IPS-18a (cell line): ENCODE measurements around the gene PIP4P1.

ENCODE experiments used
- H3K27ac ChIP-seq: one replicate; pipeline ENCODE4 v1.5.1; 2013; ENCODE audit warnings: low read length
- H3K27me3 ChIP-seq: one replicate; pipeline ENCODE4 v1.6.1; 2013; ENCODE audit warnings: mild to moderate bottlenecking, low read length; ENCODE audit not compliant: control insufficient read depth, insufficient read depth
- H3K36me3 ChIP-seq: one replicate; pipeline ENCODE4 v1.6.1; 2013; ENCODE audit warnings: low read depth, low read length; ENCODE audit not compliant: control insufficient read depth
- H3K4me1 ChIP-seq: one replicate; pipeline ENCODE4 v1.6.1; 2013; ENCODE audit warnings: low read depth, low read length; ENCODE audit not compliant: control insufficient read depth
- H3K4me3 ChIP-seq: one replicate; pipeline ENCODE4 v1.5.1; 2013; ENCODE audit warnings: low read length
- H3K9ac ChIP-seq: one replicate; pipeline ENCODE4 v1.6.1; 2013; ENCODE audit warnings: mild to moderate bottlenecking, low read length, moderate library complexity
- H3K9me3 ChIP-seq: one replicate; pipeline ENCODE4 v1.6.1; 2013; ENCODE audit warnings: low read depth, low read length; ENCODE audit not compliant: control insufficient read depth

PIP4P1 gene

DNA sequence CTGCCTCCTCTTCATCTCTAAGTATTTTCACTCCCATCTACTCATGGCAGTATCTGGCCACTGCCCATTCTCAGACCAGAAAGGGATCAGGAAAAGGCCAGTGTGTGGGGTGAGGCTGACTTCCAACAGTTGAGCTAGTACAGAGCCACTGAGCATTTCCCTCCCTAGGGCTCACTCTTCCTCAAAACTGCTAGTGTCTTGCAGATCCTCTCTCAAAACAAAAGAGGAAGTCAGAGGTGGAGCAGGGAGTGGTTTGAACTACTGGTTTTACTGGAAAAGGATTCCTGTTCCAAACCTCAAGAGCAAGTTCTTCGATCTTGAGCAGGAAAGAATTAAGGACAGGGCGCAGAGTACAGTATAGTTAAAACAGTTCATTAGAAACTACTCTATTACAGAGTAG, 32.4 kb upstream of the PIP4P1 start:
- no peaks in the 10 kb centered on the region for H3K9me3 ChIP-seq
- no peak overlapping the region for H3K4me3 ChIP-seq
- H3K4me1 ChIP-seq, result peaks cover 1% of the 10 kb centered on the region
- H3K27me3 ChIP-seq, result no peaks in the 10 kb centered on the region
- H3K9ac ChIP-seq, result no peak overlapping the region
- H3K36me3 ChIP-seq, result no peaks in the 10 kb centered on the region
- H3K27ac ChIP-seq, result no peak overlapping the region

DNA sequence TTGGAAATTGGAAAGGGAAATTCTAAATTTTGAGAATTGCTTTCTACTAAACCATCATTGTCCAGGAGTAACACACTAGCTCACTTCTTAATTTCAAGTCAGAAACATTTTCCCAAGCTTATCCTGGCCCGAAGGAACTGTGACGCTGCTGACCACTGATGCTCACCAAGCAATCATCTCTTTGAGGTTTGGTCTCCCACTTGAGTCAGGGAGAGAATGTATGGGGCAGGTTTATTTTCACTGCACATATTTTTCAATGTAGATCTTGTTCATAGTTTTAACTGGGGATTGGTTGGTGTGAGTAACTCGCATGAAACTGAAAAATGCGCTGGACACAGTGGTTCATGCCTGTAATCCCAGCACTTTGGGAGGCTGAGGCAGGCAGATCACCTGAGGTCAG, 31.3 kb upstream of the PIP4P1 start:
- H3K36me3 ChIP-seq, result no peaks in the 10 kb centered on the region
- H3K4me1 ChIP-seq, result no peaks in the 10 kb centered on the region
- no peaks in the 10 kb centered on the region for H3K9me3 ChIP-seq
- H3K4me3 ChIP-seq, result no peak overlapping the region
- H3K27me3 ChIP-seq, result no peaks in the 10 kb centered on the region
- no peak overlapping the region for H3K9ac ChIP-seq
- no peak overlapping the region for H3K27ac ChIP-seq

DNA sequence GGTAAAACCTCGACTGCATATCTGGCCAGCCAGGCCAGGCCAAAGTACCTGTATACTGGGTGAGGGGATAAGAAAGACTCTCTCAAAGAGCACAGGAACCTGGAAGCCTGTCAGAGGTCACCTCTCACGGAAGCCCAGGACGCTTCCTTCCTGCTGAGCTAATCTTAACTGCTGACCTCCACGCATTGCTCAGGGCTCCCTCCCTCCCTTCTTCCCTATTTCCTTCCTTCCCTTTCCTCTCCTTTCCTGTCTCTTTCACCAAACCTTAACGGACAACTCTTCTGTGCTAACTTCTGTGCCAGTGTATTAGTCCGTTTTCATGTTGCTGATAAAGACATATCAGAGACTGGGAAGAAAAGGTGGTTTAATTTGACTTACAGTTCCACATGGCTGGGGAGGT, 29.3 kb upstream of the PIP4P1 start:
- Histone ChIP-seq H3K36me3 (no peaks in the 10 kb centered on the region), H3K9me3 (no peaks in the 10 kb centered on the region), H3K4me1 (peaks cover 6% of the 10 kb centered on the region), H3K4me3 (no peak overlapping the region), H3K27ac (no peak overlapping the region), H3K27me3 (no peaks in the 10 kb centered on the region), H3K9ac (no peak overlapping the region)

DNA sequence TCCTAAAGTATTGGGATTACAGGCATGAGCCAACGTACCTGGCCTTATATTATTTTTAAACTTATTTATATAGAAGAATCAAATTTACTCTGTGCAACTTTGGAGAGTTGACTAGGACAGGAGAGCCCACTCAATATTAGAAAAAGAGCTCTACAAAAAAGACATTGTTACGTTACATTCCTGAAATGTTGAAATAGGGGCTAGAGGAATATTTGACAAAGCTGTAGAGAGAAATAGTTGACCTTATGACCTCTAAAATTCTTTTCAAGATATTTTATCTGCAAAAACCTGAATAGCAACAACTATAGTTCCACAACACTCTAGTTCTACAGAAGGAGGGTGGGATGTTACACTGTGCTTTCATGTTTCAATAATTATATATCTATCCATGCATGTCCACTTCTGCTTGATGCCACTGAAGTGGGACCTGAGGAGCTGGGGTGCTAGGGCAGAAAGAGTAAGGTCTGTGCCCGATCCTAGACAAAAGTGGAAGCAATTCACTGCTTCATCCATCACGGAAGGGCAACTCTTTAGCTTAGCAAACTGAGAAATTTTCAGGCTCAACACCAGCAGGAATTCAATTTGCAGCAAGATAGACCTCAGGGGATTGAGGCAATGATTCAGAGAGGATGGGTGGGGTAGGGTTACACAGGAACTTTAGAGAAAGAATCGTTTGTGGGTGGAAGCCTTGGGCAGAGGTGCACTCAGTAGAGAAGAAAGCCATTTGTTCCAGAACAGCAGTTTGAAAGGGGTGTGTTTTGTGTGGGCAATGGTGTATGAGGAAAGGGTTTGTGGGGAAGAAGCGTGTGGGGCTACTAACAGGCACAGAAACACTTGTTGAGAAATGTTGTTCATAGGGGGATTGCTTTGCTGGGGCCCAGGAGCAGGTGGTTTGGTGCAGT, 28.1 kb upstream of the PIP4P1 start:
- H3K27me3 ChIP-seq, result no peaks in the 10 kb centered on the region
- H3K9me3 ChIP-seq, result no peaks in the 10 kb centered on the region
- peaks cover 11% of the 10 kb centered on the region for H3K4me1 ChIP-seq
- no peaks in the 10 kb centered on the region for H3K36me3 ChIP-seq
- H3K27ac ChIP-seq, result no peak overlapping the region
- H3K9ac ChIP-seq, result no peak overlapping the region
- no peak overlapping the region for H3K4me3 ChIP-seq

DNA sequence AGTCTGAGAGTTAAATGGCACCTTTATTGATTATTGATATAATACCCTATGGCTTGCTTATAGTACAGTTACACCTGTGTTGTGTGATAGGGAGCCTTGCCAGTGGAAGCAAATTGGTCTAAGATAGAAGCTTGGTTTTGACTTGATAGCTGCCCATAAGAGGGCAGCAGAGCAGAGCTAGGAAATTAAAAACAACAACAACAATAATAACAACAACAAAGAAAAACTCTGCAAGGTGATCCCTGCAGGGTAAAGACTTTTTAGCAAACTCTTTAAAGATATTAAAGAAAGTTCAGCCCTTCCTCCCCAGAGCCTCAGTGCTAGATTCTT, 26.1 kb upstream of the PIP4P1 start:
- Histone ChIP-seq H3K27me3 (no peaks in the 10 kb centered on the region), H3K4me3 (no peak overlapping the region), H3K9ac (no peak overlapping the region), H3K36me3 (no peaks in the 10 kb centered on the region), H3K9me3 (no peaks in the 10 kb centered on the region), H3K4me1 (peaks cover 11% of the 10 kb centered on the region), H3K27ac (no peak overlapping the region)

DNA sequence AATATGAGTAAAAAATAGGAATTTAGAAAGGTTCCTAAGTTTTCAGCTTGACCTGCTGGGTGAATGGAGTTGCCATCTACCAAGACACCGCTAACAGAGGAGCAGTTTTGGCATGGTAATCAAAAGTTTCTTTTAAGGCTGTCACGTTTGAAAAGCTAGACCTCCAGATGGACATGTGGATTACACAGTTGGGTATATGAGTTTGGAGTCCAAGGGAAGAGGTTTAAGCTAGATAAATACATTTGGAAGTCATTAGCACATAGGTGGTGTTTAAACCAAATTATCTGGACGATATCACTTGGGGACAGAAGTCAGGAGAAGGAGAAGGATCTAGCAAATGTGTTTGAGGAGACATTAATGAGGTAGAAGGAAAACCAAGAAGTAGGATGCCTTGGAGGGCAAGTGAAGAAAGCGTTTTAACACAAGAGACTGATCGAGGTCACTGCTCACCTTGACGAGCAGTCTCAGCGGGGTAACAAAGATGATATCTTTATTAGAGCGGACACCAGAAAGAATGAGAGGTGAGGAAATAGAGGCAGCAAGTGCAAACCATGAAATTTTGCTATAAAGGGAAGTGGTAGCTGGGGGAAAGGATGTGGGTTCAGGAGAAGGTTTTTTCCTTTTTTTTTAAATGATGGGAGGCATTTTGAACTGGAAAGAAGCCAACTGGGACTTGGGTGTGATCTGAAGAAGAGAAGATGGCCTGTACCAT, 25.6 kb upstream of the PIP4P1 start:
- Histone ChIP-seq H3K36me3 (no peaks in the 10 kb centered on the region), H3K4me3 (no peak overlapping the region), H3K9me3 (no peaks in the 10 kb centered on the region), H3K27ac (no peak overlapping the region), H3K27me3 (no peaks in the 10 kb centered on the region), H3K9ac (no peak overlapping the region), H3K4me1 (peaks cover 16% of the 10 kb centered on the region)

DNA sequence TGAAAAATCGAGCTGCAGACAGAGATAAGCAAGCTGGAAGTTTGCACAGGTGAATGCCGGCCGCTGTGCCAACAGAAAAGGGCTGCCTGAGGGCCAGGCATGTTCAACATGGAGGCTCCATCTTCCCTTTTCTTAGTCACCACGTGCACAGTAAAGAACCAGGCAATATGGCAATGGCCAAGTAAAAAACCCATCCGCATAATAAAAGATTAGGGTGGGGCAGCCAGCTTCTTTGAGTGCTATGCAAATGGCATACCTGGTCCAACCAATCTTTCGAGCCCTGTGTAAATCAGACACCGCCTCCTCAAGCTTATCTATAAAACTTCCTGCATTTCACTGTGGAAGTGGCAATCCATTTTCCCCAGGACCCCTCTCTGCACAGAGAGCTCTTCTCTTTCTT, 24.7 kb upstream of the PIP4P1 start:
- Histone ChIP-seq H3K4me1 (peaks cover 22% of the 10 kb centered on the region), H3K36me3 (no peaks in the 10 kb centered on the region), H3K27ac (no peak overlapping the region), H3K9me3 (no peaks in the 10 kb centered on the region), H3K27me3 (no peaks in the 10 kb centered on the region), H3K9ac (no peak overlapping the region), H3K4me3 (no peak overlapping the region)

DNA sequence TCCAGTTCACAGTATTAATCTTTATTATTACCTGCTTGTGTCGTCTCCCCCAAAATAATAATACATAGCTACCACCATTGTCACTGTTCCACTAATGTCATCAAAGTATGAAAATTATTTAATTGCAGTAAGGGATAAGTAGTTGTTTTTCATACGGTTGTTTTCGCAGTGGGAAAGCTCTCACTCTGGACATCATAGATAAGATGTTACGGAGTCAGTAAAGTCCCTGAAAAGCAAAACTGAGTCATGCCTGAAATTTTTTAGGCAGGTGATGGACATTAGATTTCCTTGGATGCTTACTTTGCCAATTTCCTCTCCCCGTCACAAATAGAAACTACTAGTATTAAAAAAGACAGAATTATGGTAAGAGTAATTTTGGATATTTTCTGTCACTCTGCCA, 21.1 kb upstream of the PIP4P1 start:
- no peak overlapping the region for H3K27ac ChIP-seq
- H3K4me3 ChIP-seq, result no peak overlapping the region
- H3K9me3 ChIP-seq, result no peaks in the 10 kb centered on the region
- H3K9ac ChIP-seq, result no peak overlapping the region
- H3K27me3 ChIP-seq, result no peaks in the 10 kb centered on the region
- H3K36me3 ChIP-seq, result peaks cover 11% of the 10 kb centered on the region
- H3K4me1 ChIP-seq, result peaks cover 22% of the 10 kb centered on the region

DNA sequence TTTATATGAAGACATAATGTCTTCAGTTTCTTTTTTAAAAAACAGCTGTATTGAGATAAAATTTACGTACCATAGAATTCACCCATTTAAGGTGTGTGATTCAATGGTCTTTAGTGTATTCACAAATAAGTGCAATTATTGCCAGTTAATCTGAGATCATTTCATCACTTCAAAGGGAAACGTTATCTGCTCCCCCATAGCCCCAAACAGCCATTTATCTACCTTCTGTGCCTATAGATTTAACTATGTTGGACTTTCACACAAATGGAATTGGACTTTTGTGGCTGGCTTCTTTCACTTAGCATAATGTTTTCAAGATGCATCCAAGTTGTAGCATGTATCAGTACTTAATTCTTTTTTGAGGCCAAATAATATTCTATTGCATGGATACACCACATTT, 17.7 kb upstream of the PIP4P1 start:
- Histone ChIP-seq H3K9ac (no peak overlapping the region), H3K36me3 (peaks cover 46% of the 10 kb centered on the region), H3K27ac (no peak overlapping the region)

DNA sequence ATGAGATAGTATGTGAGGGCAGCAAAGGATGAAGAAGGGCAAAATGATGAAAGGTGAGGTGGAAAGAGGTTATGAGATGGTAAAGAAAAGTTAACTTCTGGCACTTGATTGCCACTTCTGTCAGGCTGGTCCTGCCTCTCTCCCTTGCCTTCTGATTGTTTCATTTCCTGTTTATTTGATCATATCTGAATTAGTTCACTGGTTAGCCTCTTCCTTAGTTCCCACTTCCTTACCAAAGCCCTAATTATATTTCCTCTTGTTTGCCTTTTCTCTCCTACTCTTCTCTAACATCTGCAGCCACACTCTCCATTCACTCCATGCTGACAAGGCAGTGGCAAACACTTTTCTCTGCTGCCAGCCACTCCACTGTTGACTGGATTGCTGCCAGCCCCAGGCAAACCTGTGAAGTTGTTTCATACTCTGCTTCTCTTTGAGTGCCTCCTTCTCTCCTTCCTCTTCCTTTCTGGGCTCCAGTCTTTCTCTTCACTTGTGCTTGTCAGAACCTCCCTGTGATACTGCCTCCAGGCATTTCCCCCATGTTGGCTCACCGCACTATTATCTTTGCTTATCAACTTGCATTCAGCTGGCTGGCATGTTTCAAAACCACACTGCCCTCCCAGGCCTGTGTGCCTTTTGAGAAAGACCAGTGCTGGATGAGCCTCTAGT, 16.1 kb upstream of the PIP4P1 start:
- Histone ChIP-seq H3K9ac (no peak overlapping the region), H3K4me3 (no peak overlapping the region), H3K27ac (no peak overlapping the region), H3K4me1 (peaks cover 11% of the 10 kb centered on the region), H3K27me3 (no peaks in the 10 kb centered on the region), H3K36me3 (peaks cover 61% of the 10 kb centered on the region), H3K9me3 (no peaks in the 10 kb centered on the region)

More for the DNA sequence above, 17.7 kb upstream of the PIP4P1 start:
- peaks cover 11% of the 10 kb centered on the region for H3K4me1 ChIP-seq
- no peaks in the 10 kb centered on the region for H3K9me3 ChIP-seq
- no peaks in the 10 kb centered on the region for H3K27me3 ChIP-seq
- no peak overlapping the region for H3K4me3 ChIP-seq

DNA sequence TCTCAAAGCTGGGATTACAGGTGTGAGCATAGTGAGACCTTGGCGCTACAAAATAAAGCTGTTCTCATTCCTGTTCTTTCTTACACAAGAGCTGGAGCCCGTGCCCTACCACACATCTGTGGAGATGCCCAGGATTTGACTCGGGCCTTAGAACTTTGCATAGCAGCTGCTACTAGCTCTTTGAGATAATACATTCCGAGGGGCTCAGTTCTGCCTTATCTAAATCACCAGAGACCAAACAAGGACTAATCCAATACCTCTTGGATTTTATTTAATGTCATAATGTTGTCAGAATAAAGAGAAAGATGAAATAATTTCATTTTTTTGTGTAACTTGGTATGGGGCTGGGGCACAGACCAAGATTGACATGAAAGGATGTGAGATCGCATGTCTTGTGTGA, 15.5 kb upstream of the PIP4P1 start:
- Histone ChIP-seq H3K27me3 (no peaks in the 10 kb centered on the region), H3K4me1 (peaks cover 5% of the 10 kb centered on the region), H3K9ac (no peak overlapping the region), H3K9me3 (no peaks in the 10 kb centered on the region), H3K27ac (no peak overlapping the region), H3K4me3 (no peak overlapping the region), H3K36me3 (peaks cover 63% of the 10 kb centered on the region)
